T-helper 2 cell treated with Interferon-gamma antibody and Interleukin-4, amounts not matched to agents 100 ng/mL and 5 ng/mL, for 36 hours (primary cell): Measurements from ENCODE around the gene SALL1. TPM values are rescaled to one million over a fixed set of nuclear protein-coding genes. Genes with fewer than 3 reads are reported as not detected.

Experiments
- intact Hi-C: fragments of 100-400 bp; cut with micrococcal nuclease; formaldehyde crosslinking; loops from one replicate; pipeline ENCODE4 v1.15.1; 2023
- total RNA-seq: library from RNA; stranded (reverse); gene quantifications from 2 replicates; pipeline ENCODE4 v1.2.3, GENCODE V29; 2022

The SALL1 gene
- total RNA-seq, 1 donor from 2014 or later, result not detected

- intact Hi-C loops, result no loop called here
Measured at GRCh38 chr16:51157698-51158097, 6.6 kb upstream of the SALL1 start.

GRCh38 chr16:51156807-51157200 lies 5.7 kb upstream of the SALL1 start:
- intact Hi-C loops, result no loop called here

GRCh38 chr16:51155820-51156806 lies 5.0 kb upstream of the SALL1 start:
- intact Hi-C loops, result no loop called here

- intact Hi-C loops, result no loop called here
Measured at GRCh38 chr16:51155199-51155607, 4.1 kb upstream of the SALL1 start.

- intact Hi-C loops, result no loop called here
Measured at GRCh38 chr16:51154271-51155171, 3.5 kb upstream of the SALL1 start.

GRCh38 chr16:51153577-51154031 lies 2.5 kb upstream of the SALL1 start:
- intact Hi-C loops, result no loop called here

- intact Hi-C loops, result no loop called here
Measured at GRCh38 chr16:51152691-51153576, 1.9 kb upstream of the SALL1 start.

GRCh38 chr16:51151961-51152663 lies 1.0 kb upstream of the SALL1 start:
- intact Hi-C loops, result no loop called here

- intact Hi-C loops, result no loop called here
Measured at GRCh38 chr16:51151435-51151960, 428 bp upstream of the SALL1 start.

- intact Hi-C loops, result no loop called here
Measured at GRCh38 chr16:51150165-51150887, 744 bp downstream of the SALL1 start.

GRCh38 chr16:51149721-51150164 lies 1.3 kb downstream of the SALL1 start:
- intact Hi-C loops, result no loop called here

- intact Hi-C loops, result no loop called here
Measured at GRCh38 chr16:51149251-51149661, 1.8 kb downstream of the SALL1 start.

- intact Hi-C loops, result no loop called here
Measured at GRCh38 chr16:51148678-51149228, 2.3 kb downstream of the SALL1 start.

- intact Hi-C loops, result no loop called here
Measured at GRCh38 chr16:51147776-51148677, 3.0 kb downstream of the SALL1 start.

- intact Hi-C loops, result no loop called here
Measured at GRCh38 chr16:51146256-51146924, 4.7 kb downstream of the SALL1 start.

- intact Hi-C loops, result no loop called here
Measured at GRCh38 chr16:51144203-51144602, 6.9 kb downstream of the SALL1 start.
